OCI-LY3 (cell line): ENCODE results near the gene NR3C1.

Experiments used
- CTCF ChIP-seq: fragments of 200-600, 300-600 bp; sonication (generic); IDR thresholded peaks from 2 replicates; pipeline ENCODE4 v1.5.1; 2014; ENCODE audit warnings: antibody characterized with exemption, low read length, low read depth
- EZH2phosphoT487 ChIP-seq: fragments of 200-600 bp; shearing (Covaris generic); IDR thresholded peaks from 2 replicates; pipeline ENCODE4 v1.6.1; 2018; ENCODE audit warnings: antibody characterized with exemption, mixed run types, low read depth

- TF ChIP-seq CTCF (no peak), EZH2phosphoT487 (no peak)
Measured at GRCh38 chr5:143435210-143435657, 31.7 kb upstream of the NR3C1 start.
